ENCODE results near the gene CALB2. TPM values are rescaled to one million over a fixed set of nuclear protein-coding genes. Genes with fewer than 3 reads are reported as not detected.

CALB2 gene
- total RNA-seq, 1 experiment from 2014 or later, result not detected

- Histone ChIP-seq H3K27me3 (replicated peaks; ENCODE audit: insufficient read depth, low read depth, low read length, poor library complexity) (peaks cover 43% of the 10 kb centered on the region), H3K4me1 (ENCODE audit: insufficient read depth, low read length, poor library complexity, severe bottlenecking) (no peaks in the 10 kb centered on the region), H3K36me3 (ENCODE audit: insufficient read depth, low read length, poor library complexity, severe bottlenecking) (no peaks in the 10 kb centered on the region), H3K27ac (ENCODE audit: low read depth, low read length, poor library complexity, severe bottlenecking) (no peak overlapping the region), H3K9me3 (ENCODE audit: low read depth, low read length, poor library complexity, severe bottlenecking) (no peaks in the 10 kb centered on the region), H3K4me3 (ENCODE audit: low read depth, low read length, poor library complexity, severe bottlenecking) (no peak overlapping the region)
- DNase-seq (ENCODE audit: low spot score), result no peak
- intact Hi-C loops (cut with micrococcal nuclease; ENCODE audit: unreplicated experiment), result no loop called here
- ChIA-PET CTCF (no interaction called here), POLR2A (ENCODE audit: low non-redundant PET) (no interaction called here)
- TF ChIP-seq EZH2 (IDR thresholded peaks at IDR 0.05; ENCODE audit: borderline replicate concordance, low read depth, low read length, poor library complexity, severe bottlenecking), result no peak
- no TSS peak for BruUV-seq (replicated peaks)
These were observed 72.2 kb downstream of the CALB2 start for GRCh38 chr16:71430744-71431143.

GRCh38 chr16:71431176-71431575 lies 72.7 kb downstream of the CALB2 start:
- ChIA-PET POLR2A (ENCODE audit: low non-redundant PET) (no interaction called here), CTCF (no interaction called here)
- intact Hi-C loops (cut with micrococcal nuclease; ENCODE audit: unreplicated experiment), result no loop called here
- Histone ChIP-seq H3K27ac (ENCODE audit: low read depth, low read length, poor library complexity, severe bottlenecking) (no peak overlapping the region), H3K36me3 (ENCODE audit: insufficient read depth, low read length, poor library complexity, severe bottlenecking) (no peaks in the 10 kb centered on the region), H3K9me3 (ENCODE audit: low read depth, low read length, poor library complexity, severe bottlenecking) (no peaks in the 10 kb centered on the region), H3K27me3 (replicated peaks; ENCODE audit: insufficient read depth, low read depth, low read length, poor library complexity) (peaks cover 42% of the 10 kb centered on the region), H3K4me1 (ENCODE audit: insufficient read depth, low read length, poor library complexity, severe bottlenecking) (no peaks in the 10 kb centered on the region), H3K4me3 (ENCODE audit: low read depth, low read length, poor library complexity, severe bottlenecking) (no peak overlapping the region)
- TF ChIP-seq, protein P1, sequence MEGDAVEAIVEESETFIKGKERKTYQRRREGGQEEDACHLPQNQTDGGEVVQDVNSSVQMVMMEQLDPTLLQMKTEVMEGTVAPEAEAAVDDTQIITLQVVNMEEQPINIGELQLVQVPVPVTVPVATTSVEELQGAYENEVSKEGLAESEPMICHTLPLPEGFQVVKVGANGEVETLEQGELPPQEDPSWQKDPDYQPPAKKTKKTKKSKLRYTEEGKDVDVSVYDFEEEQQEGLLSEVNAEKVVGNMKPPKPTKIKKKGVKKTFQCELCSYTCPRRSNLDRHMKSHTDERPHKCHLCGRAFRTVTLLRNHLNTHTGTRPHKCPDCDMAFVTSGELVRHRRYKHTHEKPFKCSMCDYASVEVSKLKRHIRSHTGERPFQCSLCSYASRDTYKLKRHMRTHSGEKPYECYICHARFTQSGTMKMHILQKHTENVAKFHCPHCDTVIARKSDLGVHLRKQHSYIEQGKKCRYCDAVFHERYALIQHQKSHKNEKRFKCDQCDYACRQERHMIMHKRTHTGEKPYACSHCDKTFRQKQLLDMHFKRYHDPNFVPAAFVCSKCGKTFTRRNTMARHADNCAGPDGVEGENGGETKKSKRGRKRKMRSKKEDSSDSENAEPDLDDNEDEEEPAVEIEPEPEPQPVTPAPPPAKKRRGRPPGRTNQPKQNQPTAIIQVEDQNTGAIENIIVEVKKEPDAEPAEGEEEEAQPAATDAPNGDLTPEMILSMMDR (conservative IDR thresholded peaks at IDR 0.05; ENCODE audit: low read depth, low read length), result no peak
- TF ChIP-seq EZH2 (IDR thresholded peaks at IDR 0.05; ENCODE audit: borderline replicate concordance, low read depth, low read length, poor library complexity, severe bottlenecking), result no peak
- no TSS peak for BruUV-seq (replicated peaks)
- no peak for DNase-seq (ENCODE audit: low spot score)

DNA sequence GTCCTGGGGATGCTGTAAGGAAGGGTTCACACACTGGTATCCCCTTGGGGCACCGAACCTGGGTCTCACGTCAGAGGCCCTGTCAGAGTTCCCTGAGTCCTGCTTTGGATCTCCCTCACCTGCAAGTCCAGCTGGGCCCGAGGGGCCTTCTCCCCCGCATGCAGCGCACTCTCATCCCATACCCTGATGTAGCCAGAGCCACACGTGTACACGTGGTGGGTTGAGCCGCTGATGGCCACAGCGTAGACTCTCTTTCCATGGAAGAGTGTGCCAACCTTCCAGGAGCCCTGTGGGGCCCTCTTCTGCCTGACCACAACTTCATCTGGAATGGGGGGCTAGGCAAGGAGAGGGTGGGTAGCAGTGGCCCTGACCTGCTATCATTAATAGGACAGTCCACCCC lies 73.5 kb downstream of the CALB2 start:
- Histone ChIP-seq H3K4me1 (ENCODE audit: insufficient read depth, low read length, poor library complexity, severe bottlenecking) (no peaks in the 10 kb centered on the region), H3K27ac (ENCODE audit: low read depth, low read length, poor library complexity, severe bottlenecking) (no peak overlapping the region), H3K36me3 (ENCODE audit: insufficient read depth, low read length, poor library complexity, severe bottlenecking) (no peaks in the 10 kb centered on the region), H3K9me3 (ENCODE audit: low read depth, low read length, poor library complexity, severe bottlenecking) (no peaks in the 10 kb centered on the region), H3K27me3 (replicated peaks; ENCODE audit: insufficient read depth, low read depth, low read length, poor library complexity) (peaks cover 35% of the 10 kb centered on the region), H3K4me3 (ENCODE audit: low read depth, low read length, poor library complexity, severe bottlenecking) (no peak overlapping the region)
- BruUV-seq (replicated peaks), result no TSS peak
- DNase-seq (ENCODE audit: low spot score), result no peak
- ChIA-PET CTCF (no interaction called here), POLR2A (ENCODE audit: low non-redundant PET) (no interaction called here)
- TF ChIP-seq EZH2 (IDR thresholded peaks at IDR 0.05; ENCODE audit: borderline replicate concordance, low read depth, low read length, poor library complexity, severe bottlenecking), result no peak
- TF ChIP-seq, protein P1 (conservative IDR thresholded peaks at IDR 0.05; ENCODE audit: low read depth, low read length), result no peak
- intact Hi-C loops (cut with micrococcal nuclease; ENCODE audit: unreplicated experiment), result no loop called here

- Histone ChIP-seq H3K4me1 (ENCODE audit: insufficient read depth, low read length, poor library complexity, severe bottlenecking) (no peaks in the 10 kb centered on the region), H3K27me3 (replicated peaks; ENCODE audit: insufficient read depth, low read depth, low read length, poor library complexity) (peaks cover 34% of the 10 kb centered on the region), H3K4me3 (ENCODE audit: low read depth, low read length, poor library complexity, severe bottlenecking) (no peak overlapping the region), H3K36me3 (ENCODE audit: insufficient read depth, low read length, poor library complexity, severe bottlenecking) (no peaks in the 10 kb centered on the region), H3K9me3 (ENCODE audit: low read depth, low read length, poor library complexity, severe bottlenecking) (no peaks in the 10 kb centered on the region), H3K27ac (ENCODE audit: low read depth, low read length, poor library complexity, severe bottlenecking) (no peak overlapping the region)
- TF ChIP-seq, protein P1 (conservative IDR thresholded peaks at IDR 0.05; ENCODE audit: low read depth, low read length), result no peak
- TF ChIP-seq EZH2 (IDR thresholded peaks at IDR 0.05; ENCODE audit: borderline replicate concordance, low read depth, low read length, poor library complexity, severe bottlenecking), result no peak
- ChIA-PET POLR2A (ENCODE audit: low non-redundant PET) (no interaction called here), CTCF (no interaction called here)
- no TSS peak for BruUV-seq (replicated peaks)
- intact Hi-C loops (cut with micrococcal nuclease; ENCODE audit: unreplicated experiment), result no loop called here
- no peak for DNase-seq (ENCODE audit: low spot score)
These were observed 74.4 kb downstream of the CALB2 start for GRCh38 chr16:71432906-71433305.

All from A673 (cell line).